HCT116 (cell line): ENCODE measurements around the gene MTHFS. TPM values are rescaled to one million over a fixed set of nuclear protein-coding genes. Genes with fewer than 3 reads are reported as not detected.
"Not testable (repeated sequence)": the region's sequence is repeated elsewhere in the genome, so short reads cannot be mapped to it uniquely, and the experiment has no call there.

ENCODE experiments used
- ATAC-seq: fragments of 200-7000 bp; cut with Tn5 transposase; 2 replicates; pipeline ENCODE4 v1.9.1; 2020; ENCODE audit warnings: mild to moderate bottlenecking, moderate library complexity
- BruUV-seq: library from RNA; stranded (reverse); fragments of 400-500 nt; replicated peaks from 2 replicates; lab custom pipeline; 2021; lab: Mats Ljungman, UMichigan
- CTCF ChIA-PET: fragments of 300-600 bp; sonication (Branson Sonifier 250); formaldehyde crosslinking; loops from one replicate; lab custom pipeline; 2021; ENCODE audit warnings: antibody characterized with exemption; lab: Charles Lee
- POLR2A ChIA-PET: fragments of 300-600, 350-600 bp; sonication (Branson Sonifier 250); formaldehyde crosslinking; loops from one replicate; lab custom pipeline; 2021; ENCODE audit warnings: antibody characterized with exemption; lab: Charles Lee
- RAD21 ChIA-PET, 2 experiments: fragments of 300-600 bp; sonication (Branson Sonifier 250); formaldehyde crosslinking; loops; one replicate each; lab custom pipeline; 2023; ENCODE audit warnings: low total read pairs in 2 of 2; ENCODE audit not compliant: uncharacterized antibody in 2 of 2, unreplicated experiment in 2 of 2, low non-redundant PET in 1 of 2; lab: Charles Lee
- DNase-seq: peaks from one replicate; pipeline ENCODE4 v3.0.0-alpha.2; 2010; ENCODE audit warnings: low read depth, low spot score
- H2AFZ ChIP-seq: fragments of 200-600 bp; shearing (Covaris generic), sonication (generic); 2 replicates; pipeline ENCODE4 v1.6.1; 2017; ENCODE audit warnings: low read depth, mixed run types, mixed read lengths, antibody characterized with exemption, low read length; ENCODE audit not compliant: poor library complexity, severe bottlenecking
- H3K27ac ChIP-seq: 2 replicates; pipeline ENCODE4 v1.5.1; 2012; ENCODE audit warnings: low read depth, low read length
- H3K27me3 ChIP-seq: fragments of 200-600 bp; sonication (generic); 2 replicates; pipeline ENCODE4 v1.6.1; 2016; ENCODE audit warnings: mixed run types, low read length, mixed read lengths; ENCODE audit not compliant: insufficient read depth
- H3K36me3 ChIP-seq, 2 experiments: fragments of 200-500 bp in 1 of 2; fragments of 200-600 bp in 1 of 2; sonication (Bioruptor generic) in 1 of 2; sonication (generic) in 1 of 2; 2 replicates each; pipeline versions ENCODE4 v1.5.1 to v1.6.1; 2014 to 2016; ENCODE audit warnings: low read length in 2 of 2, inconsistent platforms in 1 of 2, mixed read lengths in 1 of 2, mixed run types in 1 of 2; ENCODE audit not compliant: insufficient read depth in 2 of 2, control insufficient read depth in 1 of 2
- H3K4me1 ChIP-seq, 2 experiments: fragments of 200-600 bp in 1 of 2; sonication (generic) in 1 of 2; 2 replicates each; pipeline versions ENCODE4 v1.5.1 to v1.6.1; 2012 to 2017; ENCODE audit warnings: low read length in 2 of 2, inconsistent platforms in 1 of 2, mild to moderate bottlenecking in 1 of 2, mixed read lengths in 1 of 2, mixed run types in 1 of 2, moderate library complexity in 1 of 2; ENCODE audit not compliant: insufficient read depth in 2 of 2, control insufficient read depth in 1 of 2
- H3K4me2 ChIP-seq: fragments of 200-600 bp; sonication (generic); 2 replicates; pipeline ENCODE4 v1.6.1; 2017; ENCODE audit warnings: mixed run types, low read length, mixed read lengths
- H3K4me3 ChIP-seq, 2 experiments: fragments of 200-600 bp in 1 of 2; sonication (generic) in 1 of 2; replicated peaks in 1 of 2; 2 replicates each; pipeline ENCODE4 v1.5.1; 2011 to 2016; ENCODE audit warnings: low read length in 2 of 2, control low read depth in 1 of 2, low read depth in 1 of 2, mild to moderate bottlenecking in 1 of 2, mixed read lengths in 1 of 2, mixed run types in 1 of 2
- H3K79me2 ChIP-seq: fragments of 200-600 bp; sonication (generic); 2 replicates; pipeline ENCODE4 v1.6.1; 2017; ENCODE audit warnings: mild to moderate bottlenecking, mixed run types, low read length, moderate library complexity, mixed read lengths; ENCODE audit not compliant: insufficient read depth
- H3K9ac ChIP-seq: fragments of 200-600 bp; sonication (generic); 2 replicates; pipeline ENCODE4 v1.6.1; 2016; ENCODE audit warnings: low read length, mixed read lengths
- H3K9me2 ChIP-seq: fragments of 200-600 bp; sonication (generic), shearing (Covaris generic); 2 replicates; pipeline ENCODE4 v1.6.1; 2017; ENCODE audit warnings: mixed run types, mild to moderate bottlenecking, moderate library complexity; ENCODE audit not compliant: insufficient read depth
- H3K9me3 ChIP-seq, 2 experiments: fragments of 200-500 bp in 1 of 2; fragments of 200-600 bp in 1 of 2; sonication (Bioruptor generic) in 1 of 2; sonication (generic) in 1 of 2; 2 replicates each; pipeline ENCODE4 v1.6.1; 2014 to 2017; ENCODE audit warnings: low read length in 2 of 2, mixed read lengths in 2 of 2, inconsistent platforms in 1 of 2, low read depth in 1 of 2, mild to moderate bottlenecking in 1 of 2, mixed run types in 1 of 2, moderate library complexity in 1 of 2; ENCODE audit not compliant: control insufficient read depth in 1 of 2, insufficient read depth in 1 of 2
- H4K20me1 ChIP-seq: fragments of 200-600 bp; sonication (generic), shearing (Covaris generic); 2 replicates; pipeline ENCODE4 v1.6.1; 2017; ENCODE audit warnings: mixed run types, mild to moderate bottlenecking, moderate library complexity; ENCODE audit not compliant: insufficient read depth
- CEBPB ChIP-seq: IDR thresholded peaks from 2 replicates; pipeline ENCODE4 v1.6.1; 2012; ENCODE audit warnings: low read depth
- FOSL1 ChIP-seq: IDR thresholded peaks from 2 replicates; pipeline ENCODE4 v1.6.1; 2012; ENCODE audit warnings: low read depth
- MAX ChIP-seq: IDR thresholded peaks from 2 replicates; pipeline ENCODE4 v1.6.1; 2012
- POLR2AphosphoS5 ChIP-seq: IDR thresholded peaks from 2 replicates; pipeline ENCODE4 v1.6.1; 2011; ENCODE audit warnings: mild to moderate bottlenecking, low read depth, low read length, moderate library complexity
- SIN3A ChIP-seq: IDR thresholded peaks from 2 replicates; pipeline ENCODE4 v1.6.1; 2012; ENCODE audit warnings: low read depth
- SP1 ChIP-seq: IDR thresholded peaks from 2 replicates; pipeline ENCODE4 v1.6.1; 2012; ENCODE audit warnings: low read depth
- YY1 ChIP-seq: IDR thresholded peaks from 2 replicates; pipeline ENCODE4 v1.6.1; 2011; ENCODE audit warnings: low read length, low read depth, moderate library complexity, mild to moderate bottlenecking; ENCODE audit not compliant: insufficient replicate concordance; ENCODE audit errors: extremely low read depth
- ZBTB33 ChIP-seq: IDR thresholded peaks from 2 replicates; pipeline ENCODE4 v1.6.1; 2011; ENCODE audit warnings: mild to moderate bottlenecking, low read length, moderate library complexity; ENCODE audit not compliant: insufficient replicate concordance; ENCODE audit errors: extremely low read depth
- ZFX ChIP-seq: fragments of 450-650 bp; IDR thresholded peaks from 2 replicates; pipeline ENCODE4 v1.6.1; 2017
- ZNF274 ChIP-seq: fragments of 200-500 bp; sonication (Bioruptor generic); IDR thresholded peaks from 2 replicates; pipeline ENCODE4 v1.6.1; 2014; ENCODE audit warnings: mild to moderate bottlenecking, low read depth, low read length, inconsistent platforms
- intact Hi-C: fragments of 100-400 bp; cut with micrococcal nuclease; formaldehyde crosslinking; loops from 2 replicates; pipeline ENCODE4 v1.10.0; 2022
- total RNA-seq: library from RNA; stranded (reverse); gene quantifications from one replicate; pipeline ENCODE4 v1.2.1, GENCODE V29; 2021; ENCODE audit not compliant: unreplicated experiment
- TF ChIP-seq, protein P1 (sequence below), 3 experiments: fragments of 200-600 bp in 1 of 3; sonication (generic) in 1 of 3; IDR thresholded peaks in 2 of 3; conservative IDR thresholded peaks in 1 of 3; 2 replicates each; pipeline ENCODE4 v1.5.1; 2012 to 2017; ENCODE audit warnings: low read depth in 2 of 3, low read length in 2 of 3, antibody characterized with exemption in 1 of 3, borderline replicate concordance in 1 of 3, control low read depth in 1 of 3, mild to moderate bottlenecking in 1 of 3, mixed read lengths in 1 of 3, mixed run types in 1 of 3, moderate library complexity in 1 of 3; ENCODE audit not compliant: insufficient read depth in 1 of 3
- TF ChIP-seq, protein P2 (sequence below): IDR thresholded peaks from 2 replicates; pipeline ENCODE4 v1.6.1; 2012; ENCODE audit warnings: low read depth

Gene MTHFS
- total RNA-seq, 1 experiment from 2014 or later = 30.5 TPM

DNA sequence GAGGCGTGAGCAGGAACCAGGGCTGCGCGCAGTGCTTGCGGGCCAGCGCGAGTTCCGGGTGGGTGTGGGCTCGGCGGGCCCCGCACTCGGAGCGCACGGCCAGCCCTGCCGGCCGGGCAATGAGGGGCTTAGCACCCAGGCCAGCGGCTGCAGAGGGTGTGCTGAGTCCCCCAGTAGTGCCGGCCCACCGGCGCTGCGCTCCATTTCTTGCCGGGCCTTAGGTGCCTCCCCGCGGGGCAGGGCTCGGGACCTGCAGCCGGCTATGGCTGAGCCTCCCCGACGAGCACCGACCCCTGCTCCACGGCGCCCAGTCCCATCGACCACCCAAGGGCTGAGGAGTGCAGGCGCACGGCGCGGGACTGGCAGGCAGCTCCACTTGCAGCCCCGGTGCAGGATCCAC, 29.3 kb upstream of the MTHFS start:
- DNase-seq, POLR2A ChIA-PET, ATAC-seq, H3K27me3 ChIP-seq, CTCF ChIA-PET, H3K36me3 ChIP-seq, H2AFZ ChIP-seq, H3K27ac ChIP-seq, intact Hi-C loops, H3K9me2 ChIP-seq, RAD21 ChIA-PET, H3K4me3 ChIP-seq, H3K9me3 ChIP-seq, H3K4me2 ChIP-seq, H4K20me1 ChIP-seq, BruUV-seq, H3K9ac ChIP-seq: not testable (repeated sequence)
- H3K4me1 ChIP-seq = peaks cover 10 to 16% of the 10 kb centered on the region in 2 experiments; a peak in 3 of 4 replicates
- peaks cover 23% of the 10 kb centered on the region for H3K79me2 ChIP-seq

GRCh38 chr15:79924379-79924778, 27.6 kb upstream of the MTHFS start:
- Histone ChIP-seq H3K4me1 (peaks cover 10 to 16% of the 10 kb centered on the region in 2 experiments; a peak in 3 of 4 replicates), H3K79me2 (peaks cover 29% of the 10 kb centered on the region), H4K20me1 (no peaks in the 10 kb centered on the region), H3K36me3 (peaks cover 2 to 14% of the 10 kb centered on the region in 2 experiments; a peak in 2 of 4 replicates), H2AFZ (no peak overlapping the region), H3K4me3 (peak overlapping the region; percentile 92 to 94), H3K9me3 (peaks cover 6 to 25% of the 10 kb centered on the region in 2 experiments; a peak in 3 of 4 replicates), H3K27ac (peak overlapping the region; percentile 97), H3K9me2 (no peaks in the 10 kb centered on the region), H3K4me2 (peak overlapping the region; percentile 90), H3K27me3 (no peaks in the 10 kb centered on the region), H3K9ac (peak overlapping the region; percentile 81)
- CTCF ChIA-PET = no interaction called here
- intact Hi-C loops = no loop called here
- no peak for ATAC-seq
- RAD21 ChIA-PET = no interaction called here
- no TSS peak for BruUV-seq
- no peak for DNase-seq
- POLR2A ChIA-PET = no interaction called here
- TF ChIP-seq YY1 = no peak
- TF ChIP-seq CEBPB = no peak
- no peak for TF ChIP-seq SIN3A
- no peak for TF ChIP-seq SP1
- no peak for TF ChIP-seq MAX
- no peak for TF ChIP-seq ZFX
- TF ChIP-seq ZNF274 = no peak
- TF ChIP-seq, protein P1, sequence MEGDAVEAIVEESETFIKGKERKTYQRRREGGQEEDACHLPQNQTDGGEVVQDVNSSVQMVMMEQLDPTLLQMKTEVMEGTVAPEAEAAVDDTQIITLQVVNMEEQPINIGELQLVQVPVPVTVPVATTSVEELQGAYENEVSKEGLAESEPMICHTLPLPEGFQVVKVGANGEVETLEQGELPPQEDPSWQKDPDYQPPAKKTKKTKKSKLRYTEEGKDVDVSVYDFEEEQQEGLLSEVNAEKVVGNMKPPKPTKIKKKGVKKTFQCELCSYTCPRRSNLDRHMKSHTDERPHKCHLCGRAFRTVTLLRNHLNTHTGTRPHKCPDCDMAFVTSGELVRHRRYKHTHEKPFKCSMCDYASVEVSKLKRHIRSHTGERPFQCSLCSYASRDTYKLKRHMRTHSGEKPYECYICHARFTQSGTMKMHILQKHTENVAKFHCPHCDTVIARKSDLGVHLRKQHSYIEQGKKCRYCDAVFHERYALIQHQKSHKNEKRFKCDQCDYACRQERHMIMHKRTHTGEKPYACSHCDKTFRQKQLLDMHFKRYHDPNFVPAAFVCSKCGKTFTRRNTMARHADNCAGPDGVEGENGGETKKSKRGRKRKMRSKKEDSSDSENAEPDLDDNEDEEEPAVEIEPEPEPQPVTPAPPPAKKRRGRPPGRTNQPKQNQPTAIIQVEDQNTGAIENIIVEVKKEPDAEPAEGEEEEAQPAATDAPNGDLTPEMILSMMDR (IDR thresholded peaks at IDR 0.05 in 2 of 3, conservative IDR thresholded peaks at IDR 0.05 in 1 of 3; ENCODE audit: borderline replicate concordance in 1 of 3, insufficient read depth in 1 of 3, low read depth in 2 of 3, low read length in 2 of 3) = no peak
- no peak for TF ChIP-seq FOSL1
- TF ChIP-seq POLR2AphosphoS5 = no peak
- TF ChIP-seq, protein P2, sequence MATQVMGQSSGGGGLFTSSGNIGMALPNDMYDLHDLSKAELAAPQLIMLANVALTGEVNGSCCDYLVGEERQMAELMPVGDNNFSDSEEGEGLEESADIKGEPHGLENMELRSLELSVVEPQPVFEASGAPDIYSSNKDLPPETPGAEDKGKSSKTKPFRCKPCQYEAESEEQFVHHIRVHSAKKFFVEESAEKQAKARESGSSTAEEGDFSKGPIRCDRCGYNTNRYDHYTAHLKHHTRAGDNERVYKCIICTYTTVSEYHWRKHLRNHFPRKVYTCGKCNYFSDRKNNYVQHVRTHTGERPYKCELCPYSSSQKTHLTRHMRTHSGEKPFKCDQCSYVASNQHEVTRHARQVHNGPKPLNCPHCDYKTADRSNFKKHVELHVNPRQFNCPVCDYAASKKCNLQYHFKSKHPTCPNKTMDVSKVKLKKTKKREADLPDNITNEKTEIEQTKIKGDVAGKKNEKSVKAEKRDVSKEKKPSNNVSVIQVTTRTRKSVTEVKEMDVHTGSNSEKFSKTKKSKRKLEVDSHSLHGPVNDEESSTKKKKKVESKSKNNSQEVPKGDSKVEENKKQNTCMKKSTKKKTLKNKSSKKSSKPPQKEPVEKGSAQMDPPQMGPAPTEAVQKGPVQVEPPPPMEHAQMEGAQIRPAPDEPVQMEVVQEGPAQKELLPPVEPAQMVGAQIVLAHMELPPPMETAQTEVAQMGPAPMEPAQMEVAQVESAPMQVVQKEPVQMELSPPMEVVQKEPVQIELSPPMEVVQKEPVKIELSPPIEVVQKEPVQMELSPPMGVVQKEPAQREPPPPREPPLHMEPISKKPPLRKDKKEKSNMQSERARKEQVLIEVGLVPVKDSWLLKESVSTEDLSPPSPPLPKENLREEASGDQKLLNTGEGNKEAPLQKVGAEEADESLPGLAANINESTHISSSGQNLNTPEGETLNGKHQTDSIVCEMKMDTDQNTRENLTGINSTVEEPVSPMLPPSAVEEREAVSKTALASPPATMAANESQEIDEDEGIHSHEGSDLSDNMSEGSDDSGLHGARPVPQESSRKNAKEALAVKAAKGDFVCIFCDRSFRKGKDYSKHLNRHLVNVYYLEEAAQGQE = no peak
- TF ChIP-seq ZBTB33 = no peak
